Spleen (tissue), 11 donors: Measurements from ENCODE around the gene FPGS. TPM values are rescaled to one million over a fixed set of nuclear protein-coding genes. Genes with fewer than 3 reads are reported as not detected.

Experiments used
- DNase-seq: peaks from one replicate; pipeline ENCODE4 v3.0.0-alpha.2; 2020
- H3K27ac ChIP-seq, 8 donors: fragments of 200-600 bp; sonication (generic) in 7 of 8; 1 replicate in 4 of 8; 2 replicates in 4 of 8; pipeline versions ENCODE4 v1.5.0 to v1.8.0; 2016 to 2021; ENCODE audit warnings: inconsistent platforms in 4 of 8, mild to moderate bottlenecking in 4 of 8, moderate library complexity in 1 of 8
- H3K27me3 ChIP-seq, 7 donors: fragments of 200-600 bp; sonication (generic) in 6 of 7; replicated peaks in 1 of 7; 1 replicate in 4 of 7; 2 replicates in 3 of 7; pipeline versions ENCODE4 v1.5.0 to v1.8.0; 2016 to 2021; ENCODE audit warnings: inconsistent platforms in 3 of 7, mild to moderate bottlenecking in 1 of 7
- H3K36me3 ChIP-seq, 6 donors: fragments of 200-600 bp; sonication (generic) in 5 of 6; 1 replicate in 4 of 6; 2 replicates in 2 of 6; pipeline versions ENCODE4 v1.5.0 to v1.8.0; 2016 to 2021; ENCODE audit warnings: inconsistent platforms in 2 of 6
- H3K4me1 ChIP-seq, 6 donors: fragments of 200-600 bp; sonication (generic) in 5 of 6; 1 replicate in 3 of 6; 2 replicates in 3 of 6; pipeline versions ENCODE4 v1.5.0 to v1.8.0; 2016 to 2021; ENCODE audit warnings: inconsistent platforms in 3 of 6
- H3K4me3 ChIP-seq, 8 donors: fragments of 200-600 bp; sonication (generic) in 7 of 8; 1 replicate in 4 of 8; 2 replicates in 4 of 8; pipeline versions ENCODE4 v1.5.0 to v1.8.0; 2016 to 2021; ENCODE audit warnings: inconsistent platforms in 4 of 8, mild to moderate bottlenecking in 4 of 8, moderate library complexity in 2 of 8
- H3K9me3 ChIP-seq, 8 donors: fragments of 200-600 bp; sonication (generic) in 7 of 8; 1 replicate in 4 of 8; 2 replicates in 4 of 8; pipeline versions ENCODE4 v1.5.0 to v1.8.0; 2016 to 2021; ENCODE audit warnings: inconsistent platforms in 4 of 8
- POLR2A ChIP-seq, 3 donors: fragments of 450-650 bp; IDR thresholded peaks; one replicate each; pipeline ENCODE4 v1.5.1; 2017; ENCODE audit warnings: antibody characterized with exemption in 3 of 3, mild to moderate bottlenecking in 1 of 3
- POLR2AphosphoS5 ChIP-seq, 3 donors: sonication (generic); formaldehyde crosslinking; IDR thresholded peaks; one replicate each; pipeline ENCODE4 v1.5.1; 2017; ENCODE audit warnings: antibody characterized with exemption in 3 of 3
- WGBS, 5 donors: extraction: QIAGEN DNeasy Blood & Tissue Kit in 3 of 5; methylation state at CpG; one replicate each; pipeline versions ENCODE4 v1.1.5 to v1.1.7; 2013 to 2018; 5-methylcytosine and 5-hydroxymethylcytosine counted together
- intact Hi-C: fragments of 100-400 bp; cut with DNase I; formaldehyde crosslinking; loops from one replicate; pipeline ENCODE4 v1.15.0; 2023; ENCODE audit warnings: low total_unique reads
- polyA plus RNA-seq, 3 donors: library from polyadenylated mRNA; stranded (reverse); fragments of 200-250 nt; gene quantifications; one replicate each; pipeline ENCODE4 v1.2.1, GENCODE V29; 2013
- total RNA-seq, 7 donors: library from RNA; depleted of rRNA in 3 of 7; stranded (reverse); fragments of >200 nt in 3 of 7; fragmentation: NEBNext Ultra II Directional in 4 of 7; extraction: Animal tissue kit (Norgen Biotek cat#: 25700) in 4 of 7; gene quantifications; one replicate each; pipeline versions ENCODE4 v1.1.0 to v1.2.1, GENCODE V29; 2016 to 2021
- TF ChIP-seq, protein P1 (sequence below), 11 experiments: fragments of 200-600 bp in 7 of 11; fragments of 450-650 bp in 4 of 11; sonication (generic) in 4 of 11; IDR thresholded peaks in 8 of 11; conservative IDR thresholded peaks in 3 of 11; 1 replicate in 7 of 11; 2 replicates in 4 of 11; pipeline versions ENCODE4 v1.4.0 to v1.8.0; 2016 to 2021; ENCODE audit warnings: antibody characterized with exemption in 11 of 11, inconsistent platforms in 4 of 11, mild to moderate bottlenecking in 1 of 11
- donor health status: healthy with polysubstance abuse.
- donor health status: DM: no; HTN: no; CAD: no; lungs with moderate emphysema.
- donor health status: DM: no; HTN: no; CAD: no.
- donor health status: Bipolar disorder and iron deficiency.
- donor health status: healthy.
- donor health status: DM: no; HTN: no; CAD: no.
- donor health status: DM: yes; HTN: yes; CAD: no.

FPGS gene
- total and polyA plus RNA-seq, 10 donors: 33.3 to 94.6 (median 66.4) TPM

DNA sequence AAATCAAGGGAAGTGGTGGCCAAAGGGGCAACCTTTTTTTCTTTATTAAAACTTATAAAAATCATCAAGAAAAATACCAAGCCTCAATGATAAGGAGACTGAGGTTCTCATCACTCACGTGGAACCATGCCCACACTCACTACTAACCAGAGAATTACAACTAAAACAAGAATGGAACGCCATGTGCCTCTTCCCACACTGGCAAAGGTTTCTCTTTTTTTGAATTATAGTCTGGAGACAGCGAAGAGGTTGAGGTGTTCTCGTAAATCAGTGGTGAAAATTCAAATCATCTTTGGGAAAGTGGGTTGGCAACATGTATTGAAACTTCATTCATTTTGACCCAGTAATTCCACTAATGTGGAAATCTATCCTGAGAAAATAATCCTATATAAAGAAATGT is 19.4 kb downstream of the FPGS start:
- Histone ChIP-seq H3K4me1 (peaks cover 0 to 70% (median 36%) of the 10 kb centered on the region in 6 donors), H3K27me3 (no peaks in the 10 kb centered on the region), H3K36me3 (peaks cover 0 to 98% (median 73%) of the 10 kb centered on the region in 6 donors), H3K4me3 (no peak overlapping the region), H3K27ac (no peak overlapping the region), H3K9me3 (no peaks in the 10 kb centered on the region)
- no peak for DNase-seq
- TF ChIP-seq POLR2A (IDR thresholded peaks at IDR 0.05): no peak
- intact Hi-C loops: no loop called here
- 85 to 94% (median 87%) methylated on average over 4 of the region's 4 CpGs for WGBS, 5 donors

DNA sequence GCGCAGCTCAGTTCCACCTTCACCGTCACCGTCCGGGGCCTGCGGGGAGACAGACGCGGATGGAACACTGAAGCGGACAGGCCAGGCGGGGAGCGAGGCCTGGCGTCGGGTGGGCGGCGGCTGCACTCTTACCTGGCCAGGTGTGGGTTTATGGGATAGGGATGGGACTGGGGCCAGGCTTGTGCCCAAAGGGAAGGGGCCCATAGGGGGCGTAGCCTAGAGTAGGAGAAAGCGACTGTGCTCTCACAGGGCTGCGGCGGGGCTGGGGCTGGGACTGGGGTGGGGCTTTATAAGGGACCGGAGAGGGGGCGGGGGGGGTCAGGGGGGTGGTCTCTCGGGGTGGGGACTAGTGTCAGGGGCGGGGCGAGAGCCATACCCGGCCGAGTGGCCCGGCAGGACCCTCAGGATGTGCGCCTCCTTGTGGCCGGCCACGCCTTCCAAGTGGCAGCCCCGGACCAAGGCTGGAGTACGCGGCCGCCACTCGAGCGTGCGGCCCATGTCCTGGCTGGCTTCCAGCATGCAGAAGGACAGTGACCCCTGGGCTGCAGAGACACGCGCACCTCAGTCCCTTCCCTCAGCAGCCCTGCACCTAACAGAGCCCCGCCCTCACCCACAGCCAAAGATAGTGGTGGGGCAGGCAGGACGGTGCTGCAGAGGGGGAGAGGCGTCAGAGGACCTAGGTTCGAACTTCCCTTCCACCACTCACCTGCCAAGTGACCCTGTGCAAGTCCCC is 22.8 kb downstream of the FPGS start:
- DNase-seq: peak; percentile 85
- H3K36me3 ChIP-seq: peaks cover 0 to 91% (median 44%) of the 10 kb centered on the region in 6 donors

DNA sequence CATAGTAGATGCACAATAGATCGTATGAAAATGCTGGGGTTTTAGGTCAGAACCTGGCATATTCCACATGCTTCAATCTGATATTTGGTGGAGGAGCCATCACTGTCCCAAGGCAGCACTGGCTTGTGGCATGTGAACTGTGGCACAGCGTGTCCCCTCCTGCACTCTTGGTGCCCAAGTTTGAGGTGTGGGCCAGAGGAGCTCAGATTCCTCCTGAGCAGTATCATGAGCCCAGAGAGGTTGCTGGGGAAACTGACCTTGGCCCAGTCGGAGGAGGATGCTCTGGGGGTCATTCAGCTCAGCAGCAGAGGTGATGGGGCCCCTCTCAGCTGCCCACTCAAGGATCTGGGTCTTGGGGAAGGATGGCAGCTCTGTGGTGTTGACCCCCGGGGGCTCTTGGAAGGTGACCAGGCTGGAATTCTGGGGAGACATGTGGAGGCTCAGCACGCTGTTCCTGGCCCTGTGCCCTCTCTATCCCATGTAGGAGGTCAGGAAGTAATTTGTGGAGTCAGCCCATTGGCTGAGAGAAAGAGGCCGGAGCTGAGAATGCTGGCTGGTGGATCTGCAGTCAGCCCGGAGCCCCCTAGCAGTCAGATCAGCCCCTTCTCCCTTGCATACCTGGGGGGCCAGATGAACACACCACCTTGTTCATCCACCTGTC is 23.7 kb downstream of the FPGS start:
- Histone ChIP-seq H3K27me3 (no peaks in the 10 kb centered on the region), H3K4me1 (peaks cover 8 to 86% (median 57%) of the 10 kb centered on the region in 6 donors), H3K27ac (peak overlapping the region in 6 of 8 donors; percentile 15 to 87 (median 76)), H3K4me3 (no peak overlapping the region), H3K36me3 (peaks cover 0 to 82% (median 35%) of the 10 kb centered on the region in 6 donors), H3K9me3 (no peaks in the 10 kb centered on the region)
- TF ChIP-seq POLR2AphosphoS5 (IDR thresholded peaks at IDR 0.05) (no peak), POLR2A (IDR thresholded peaks at IDR 0.05) (no peak)
- TF ChIP-seq, protein P1, sequence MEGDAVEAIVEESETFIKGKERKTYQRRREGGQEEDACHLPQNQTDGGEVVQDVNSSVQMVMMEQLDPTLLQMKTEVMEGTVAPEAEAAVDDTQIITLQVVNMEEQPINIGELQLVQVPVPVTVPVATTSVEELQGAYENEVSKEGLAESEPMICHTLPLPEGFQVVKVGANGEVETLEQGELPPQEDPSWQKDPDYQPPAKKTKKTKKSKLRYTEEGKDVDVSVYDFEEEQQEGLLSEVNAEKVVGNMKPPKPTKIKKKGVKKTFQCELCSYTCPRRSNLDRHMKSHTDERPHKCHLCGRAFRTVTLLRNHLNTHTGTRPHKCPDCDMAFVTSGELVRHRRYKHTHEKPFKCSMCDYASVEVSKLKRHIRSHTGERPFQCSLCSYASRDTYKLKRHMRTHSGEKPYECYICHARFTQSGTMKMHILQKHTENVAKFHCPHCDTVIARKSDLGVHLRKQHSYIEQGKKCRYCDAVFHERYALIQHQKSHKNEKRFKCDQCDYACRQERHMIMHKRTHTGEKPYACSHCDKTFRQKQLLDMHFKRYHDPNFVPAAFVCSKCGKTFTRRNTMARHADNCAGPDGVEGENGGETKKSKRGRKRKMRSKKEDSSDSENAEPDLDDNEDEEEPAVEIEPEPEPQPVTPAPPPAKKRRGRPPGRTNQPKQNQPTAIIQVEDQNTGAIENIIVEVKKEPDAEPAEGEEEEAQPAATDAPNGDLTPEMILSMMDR (IDR thresholded peaks at IDR 0.05 in 8 of 11, conservative IDR thresholded peaks at IDR 0.05 in 3 of 11): no peak
- DNase-seq: no peak
- intact Hi-C loops: no loop called here
- WGBS, 5 donors: 50 to 76% (median 72%) methylated on average over 7 of the region's 7 CpGs

More for the DNA sequence above, 22.8 kb downstream of the FPGS start:
- H3K4me3 ChIP-seq: no peak overlapping the region
- H3K27me3 ChIP-seq: no peaks in the 10 kb centered on the region
- peak overlapping the region in 5 of 8 donors; percentile 57 to 87 (median 79) for H3K27ac ChIP-seq
- intact Hi-C loops: no loop called here
- 70 to 80% (median 75%) methylated on average over 15 to 42 of the region's 42 CpGs for WGBS, 5 donors
- H3K9me3 ChIP-seq: no peaks in the 10 kb centered on the region
- peaks cover 8 to 77% (median 51%) of the 10 kb centered on the region in 6 donors for H3K4me1 ChIP-seq
- TF ChIP-seq POLR2A (IDR thresholded peaks at IDR 0.05) (no peak), POLR2AphosphoS5 (IDR thresholded peaks at IDR 0.05) (peak; percentile 50 to 89 (median 78))
- TF ChIP-seq, protein P1 (IDR thresholded peaks at IDR 0.05 in 8 of 11, conservative IDR thresholded peaks at IDR 0.05 in 3 of 11): peak in 7 of 11 experiments; percentile 22 to 66 (median 53)

DNA sequence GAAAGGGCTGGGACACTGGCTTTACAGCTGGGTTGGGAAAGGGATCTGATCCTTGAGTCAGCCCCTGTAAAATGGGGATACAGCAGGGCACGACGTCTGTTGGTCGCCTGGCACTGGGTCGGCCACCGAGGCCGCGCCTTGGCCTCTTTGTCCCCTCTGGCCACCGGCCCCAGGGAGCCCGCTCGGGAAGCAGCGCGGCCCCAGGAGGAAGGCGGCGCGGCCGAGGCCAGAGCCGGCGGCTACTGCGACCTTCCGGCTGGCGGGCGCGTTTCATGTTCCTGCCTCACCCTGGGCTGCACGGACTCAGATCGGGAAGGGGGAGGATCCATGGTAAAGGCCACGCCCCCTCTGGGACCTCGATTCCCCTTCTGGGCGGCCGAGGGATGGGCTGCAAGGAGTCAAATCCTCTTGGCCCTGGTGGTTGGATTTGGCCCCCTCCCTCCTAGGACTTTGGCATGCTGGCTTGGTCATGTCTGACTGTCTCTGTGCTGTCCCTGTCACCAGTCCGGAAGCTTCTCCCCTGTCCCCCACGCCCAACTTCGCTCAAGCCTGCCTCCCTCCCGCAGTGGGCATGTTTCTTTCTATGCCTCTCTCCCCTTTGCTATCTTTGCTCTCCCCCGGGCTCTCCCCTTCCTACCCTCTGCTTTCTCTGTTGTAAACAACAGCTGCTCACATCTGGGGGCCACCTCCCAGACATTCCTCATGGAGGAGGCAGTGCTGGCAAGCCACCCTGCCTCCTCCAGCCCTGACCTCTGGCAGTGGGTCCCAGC is 25.8 kb downstream of the FPGS start:
- peaks cover 0 to 72% (median 26%) of the 10 kb centered on the region in 6 donors for H3K36me3 ChIP-seq
- H3K27me3 ChIP-seq: no peaks in the 10 kb centered on the region
- DNase-seq: peak; percentile 89
- TF ChIP-seq POLR2A (IDR thresholded peaks at IDR 0.05) (peak in 1 of 3 donors; percentile 42), POLR2AphosphoS5 (IDR thresholded peaks at IDR 0.05) (peak; percentile 64 to 93 (median 93))
- TF ChIP-seq, protein P1 (IDR thresholded peaks at IDR 0.05 in 8 of 11, conservative IDR thresholded peaks at IDR 0.05 in 3 of 11): peak in 4 of 11 experiments; percentile 13 to 27 (median 22)
- 30 to 68% (median 49%) methylated on average over 25 to 34 of the region's 34 CpGs for WGBS, 5 donors
- peak overlapping the region; percentile 58 to 87 (median 70) for H3K27ac ChIP-seq
- H3K4me3 ChIP-seq: peak overlapping the region in 1 of 8 donors; percentile 34
- intact Hi-C loops: no loop called here
- peaks cover 8 to 96% (median 70%) of the 10 kb centered on the region in 6 donors for H3K4me1 ChIP-seq
- no peaks in the 10 kb centered on the region for H3K9me3 ChIP-seq
